LNCAP (cell line): ENCODE results near the gene TMEM132E.

Source experiments
- CTCF ChIP-seq: fragments of 450-650 bp; IDR thresholded peaks from 2 replicates; pipeline ENCODE4 v1.5.1; 2017; ENCODE audit warnings: mild to moderate bottlenecking

TMEM132E gene

GRCh38 chr17:34619687-34620217, 40.4 kb downstream of the TMEM132E start:
- no peak for TF ChIP-seq CTCF

GRCh38 chr17:34620458-34620857, 41.1 kb downstream of the TMEM132E start:
- TF ChIP-seq CTCF: no peak

- no peak for TF ChIP-seq CTCF
Observed at GRCh38 chr17:34622862-34623623, 43.7 kb downstream of the TMEM132E start.

- TF ChIP-seq CTCF: no peak
Observed at GRCh38 chr17:34623856-34624766, 44.7 kb downstream of the TMEM132E start.

GRCh38 chr17:34624767-34625383, 45.5 kb downstream of the TMEM132E start:
- no peak for TF ChIP-seq CTCF

GRCh38 chr17:34626121-34626681, 46.8 kb downstream of the TMEM132E start:
- no peak for TF ChIP-seq CTCF

GRCh38 chr17:34628879-34629278, 49.5 kb downstream of the TMEM132E start:
- TF ChIP-seq CTCF: no peak
